Measurements from ENCODE around the gene CDH2. TPM values are rescaled to one million over a fixed set of nuclear protein-coding genes. Genes with fewer than 3 reads are reported as not detected.

Gene CDH2
- total RNA-seq, 1 experiment from 2014 or later: 34.0 TPM

GRCh38 chr18:28183418-28184078, 6.6 kb upstream of the CDH2 start:
- Histone ChIP-seq H3F3A (ENCODE audit: low read length, unreplicated experiment) (no peaks in the 10 kb centered on the region), H3K9me3 (ENCODE audit: low read length) (no peaks in the 10 kb centered on the region), H3K36me3 (ENCODE audit: low read depth, low read length) (no peaks in the 10 kb centered on the region), H3K9ac (ENCODE audit: low read length) (no peak overlapping the region), H2AFZ (ENCODE audit: low read length) (peak overlapping the region; percentile 25), H4K20me1 (ENCODE audit: low read length) (no peaks in the 10 kb centered on the region), H3K9me2 (replicated peaks; ENCODE audit: low read length) (no peaks in the 10 kb centered on the region), H3K4me2 (ENCODE audit: low read length) (peak overlapping the region; percentile 64), H3K79me2 (ENCODE audit: low read length) (peaks cover 6% of the 10 kb centered on the region; the same call in 1 of the 2 replicates), H3K27me3 (ENCODE audit: low read length) (no peaks in the 10 kb centered on the region), H3K4me3 (ENCODE audit: low read length) (peak overlapping the region; percentile 19; the same call in 1 of the 2 replicates), H3K27ac (ENCODE audit: low read length) (peak overlapping the region; percentile 63), H3K4me1 (ENCODE audit: insufficient read depth, low read length) (peaks cover 60% of the 10 kb centered on the region)
- ATAC-seq (peak; percentile 75), DNase-seq (peak; percentile 73)
- ChIA-PET POLR2A (ENCODE audit: unreplicated experiment) (no interaction called here), CTCF (no interaction called here)
- intact Hi-C loops (cut with micrococcal nuclease): loop anchor here (1.0 kb wide), 1 partner anchor 574 kb away; no protein-coding TSS in a partner anchor
- TF ChIP-seq EZH2 (IDR thresholded peaks at IDR 0.05; ENCODE audit: low read length, unreplicated experiment) (no peak), CTCF (conservative IDR thresholded peaks at IDR 0.05; ENCODE audit: low read depth, low read length) (no peak), EZH2phosphoT487 (IDR thresholded peaks at IDR 0.05; ENCODE audit: borderline replicate concordance, low read length) (no peak)
- no TSS peak for BruUV-seq (replicated peaks)

DNA sequence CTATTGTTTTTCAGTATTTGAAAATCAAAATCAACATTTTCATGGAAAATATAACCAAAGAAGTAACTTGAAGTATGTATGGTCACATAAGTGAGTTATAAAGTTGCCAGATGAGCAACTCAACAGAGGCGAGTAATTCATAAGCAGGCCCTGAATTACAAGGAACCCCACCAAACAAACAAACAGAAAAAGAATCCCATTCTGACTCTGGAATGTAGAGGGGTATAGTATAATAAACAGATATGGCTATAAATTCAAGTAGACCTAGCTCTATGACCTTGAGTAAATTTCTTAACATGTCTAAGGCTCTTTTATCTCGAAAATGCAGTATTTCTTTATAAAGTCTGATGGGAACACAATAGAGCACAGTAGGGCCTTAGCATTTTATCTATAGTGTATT, 4.7 kb upstream of the CDH2 start:
- Histone ChIP-seq H2AFZ (ENCODE audit: low read length) (no peak overlapping the region), H3K4me2 (ENCODE audit: low read length) (no peak overlapping the region), H3K36me3 (ENCODE audit: low read depth, low read length) (no peaks in the 10 kb centered on the region), H3K27me3 (ENCODE audit: low read length) (no peaks in the 10 kb centered on the region), H3K27ac (ENCODE audit: low read length) (no peak overlapping the region), H3K9me3 (ENCODE audit: low read length) (no peaks in the 10 kb centered on the region), H3K9me2 (replicated peaks; ENCODE audit: low read length) (no peaks in the 10 kb centered on the region), H3K4me3 (ENCODE audit: low read length) (no peak overlapping the region), H3F3A (ENCODE audit: low read length, unreplicated experiment) (no peaks in the 10 kb centered on the region), H3K79me2 (ENCODE audit: low read length) (peaks cover 6% of the 10 kb centered on the region), H4K20me1 (ENCODE audit: low read length) (no peaks in the 10 kb centered on the region), H3K4me1 (ENCODE audit: insufficient read depth, low read length) (peaks cover 54% of the 10 kb centered on the region), H3K9ac (ENCODE audit: low read length) (no peak overlapping the region)
- POLR2A ChIA-PET (ENCODE audit: unreplicated experiment): no interaction called here
- DNase-seq (no peak), ATAC-seq (no peak)
- intact Hi-C loops (cut with micrococcal nuclease): no loop called here
- CTCF ChIA-PET: no interaction called here
- TF ChIP-seq CTCF (conservative IDR thresholded peaks at IDR 0.05; ENCODE audit: low read depth, low read length) (no peak), EZH2 (IDR thresholded peaks at IDR 0.05; ENCODE audit: low read length, unreplicated experiment) (no peak), EZH2phosphoT487 (IDR thresholded peaks at IDR 0.05; ENCODE audit: borderline replicate concordance, low read length) (no peak)
- no TSS peak for BruUV-seq (replicated peaks)

GRCh38 chr18:28178720-28179119, 1.8 kb upstream of the CDH2 start:
- Histone ChIP-seq H3K4me1 (ENCODE audit: insufficient read depth, low read length) (peaks cover 60% of the 10 kb centered on the region), H3K4me2 (ENCODE audit: low read length) (peak overlapping the region; percentile 94), H2AFZ (ENCODE audit: low read length) (peak overlapping the region; percentile 87), H4K20me1 (ENCODE audit: low read length) (0 out of 2 replicates have a peak, but pooled peaks cover 7% of the 10 kb centered on the region), H3K9me2 (replicated peaks; ENCODE audit: low read length) (no peaks in the 10 kb centered on the region), H3K9me3 (ENCODE audit: low read length) (no peaks in the 10 kb centered on the region), H3K36me3 (ENCODE audit: low read depth, low read length) (no peaks in the 10 kb centered on the region), H3F3A (ENCODE audit: low read length, unreplicated experiment) (no peaks in the 10 kb centered on the region), H3K9ac (ENCODE audit: low read length) (no peak overlapping the region), H3K27ac (ENCODE audit: low read length) (peak overlapping the region; percentile 14; the same call in 1 of the 2 replicates), H3K4me3 (ENCODE audit: low read length) (peak overlapping the region; percentile 86), H3K27me3 (ENCODE audit: low read length) (no peaks in the 10 kb centered on the region), H3K79me2 (ENCODE audit: low read length) (peaks cover 35% of the 10 kb centered on the region)
- POLR2A ChIA-PET (ENCODE audit: unreplicated experiment): no interaction called here
- CTCF ChIA-PET: interaction anchor here (0.7 to 1.0 kb wide), 2 partner anchors 9 to 105 kb away, joined by 3 to 4 read pairs; no protein-coding TSS in a partner anchor
- ATAC-seq (no peak), DNase-seq (peak; percentile 61)
- TF ChIP-seq CTCF (conservative IDR thresholded peaks at IDR 0.05; ENCODE audit: low read depth, low read length): no peak
- TF ChIP-seq EZH2phosphoT487 (IDR thresholded peaks at IDR 0.05; ENCODE audit: borderline replicate concordance, low read length): no peak
- intact Hi-C loops (cut with micrococcal nuclease): loop anchor here (2.0 to 10.0 kb wide), 9 partner anchors 159 to 976 kb away; no protein-coding TSS in a partner anchor
- no TSS peak for BruUV-seq (replicated peaks)

Data from PC-3 (cell line).